Activated naive CD8-positive, alpha-beta T cell treated with anti-CD3 and anti-CD28 coated beads, Interleukin-2, amount 10 ng/mL, durations not matched to agents 7 days and 5 days (primary cell): ENCODE data around the gene REPS2. TPM values are rescaled to one million over a fixed set of nuclear protein-coding genes. Genes with fewer than 3 reads are reported as not detected.

Experiments used
- ATAC-seq: fragments of 150-1000 bp; cut with Tn5 transposase; one replicate; pipeline ENCODE4 v1.10.0; 2021; ENCODE audit warnings: low read depth, moderate library complexity
- POLR2A ChIA-PET: fragments of 350-600 bp; sonication (Branson Sonifier 250); formaldehyde crosslinking; loops from one replicate; lab custom pipeline; 2021; ENCODE audit warnings: antibody characterized with exemption; lab: Charles Lee
- DNase-seq: peaks from one replicate; pipeline ENCODE4 v3.0.0; 2021
- H3K27ac Mint-ChIP-seq: one replicate; pipeline ENCODE4 v1.8.0; 2022; ENCODE audit warnings: mild to moderate bottlenecking, mixed read lengths
- H3K27me3 Mint-ChIP-seq: one replicate; pipeline ENCODE4 v1.8.0; 2022; ENCODE audit warnings: mild to moderate bottlenecking, moderate library complexity, mixed read lengths
- H3K36me3 Mint-ChIP-seq: one replicate; pipeline ENCODE4 v1.8.0; 2021; ENCODE audit warnings: mild to moderate bottlenecking, mixed read lengths
- H3K4me1 Mint-ChIP-seq: one replicate; pipeline ENCODE4 v1.8.0; 2021; ENCODE audit warnings: mixed read lengths
- H3K4me3 Mint-ChIP-seq: one replicate; pipeline ENCODE4 v1.8.0; 2022; ENCODE audit warnings: mild to moderate bottlenecking, moderate library complexity, mixed read lengths
- H3K9me3 Mint-ChIP-seq: one replicate; pipeline ENCODE4 v1.8.0; 2021; ENCODE audit warnings: mixed read lengths
- total RNA-seq, 2 experiments: library from RNA; stranded (reverse); gene quantifications; one replicate each; pipeline ENCODE4 v1.2.3, GENCODE V29; 2021

Gene REPS2
- total RNA-seq, 2 experiments from 2014 or later, result 0.08 to 0.31 TPM

DNA sequence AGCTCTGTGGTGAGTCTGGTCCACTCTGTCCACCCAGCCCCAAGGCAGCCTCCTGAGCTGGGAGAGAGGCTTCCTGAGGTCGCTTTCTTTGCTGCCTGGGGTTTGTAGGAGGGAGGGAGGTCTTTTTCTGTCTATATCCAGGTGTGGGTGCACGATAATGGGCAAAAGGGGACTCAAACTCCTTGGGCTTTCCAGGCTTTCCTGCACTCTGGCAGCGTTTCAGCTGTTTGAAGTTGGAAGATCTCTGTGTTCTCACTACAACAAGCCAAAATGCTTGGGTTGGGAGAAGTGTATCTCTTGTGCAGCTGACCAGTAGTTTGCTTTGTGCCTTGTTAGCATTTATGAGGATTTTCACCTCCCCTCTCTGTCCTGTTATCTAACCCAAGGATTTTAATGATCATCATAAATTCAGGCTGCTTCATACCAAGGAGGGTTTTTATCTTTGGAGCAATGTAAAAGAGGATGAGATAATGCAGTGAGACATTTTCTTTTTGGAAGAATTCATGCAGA is 126.3 kb downstream of the REPS2 start:
- H3K27me3 Mint-ChIP-seq, result peaks cover 13% of the 10 kb centered on the region

GRCh38 chrX:17075004-17075403 is 128.5 kb downstream of the REPS2 start:
- POLR2A ChIA-PET, result no interaction called here
- Mint-ChIP-seq H3K4me3 (no peak overlapping the region), H3K27me3 (peaks cover 13% of the 10 kb centered on the region), H3K36me3 (no peaks in the 10 kb centered on the region), H3K4me1 (peaks cover 6% of the 10 kb centered on the region), H3K9me3 (no peaks in the 10 kb centered on the region), H3K27ac (no peak overlapping the region)
- ATAC-seq, result no peak
- DNase-seq, result no peak

More for the DNA sequence above, 126.3 kb downstream of the REPS2 start:
- Mint-ChIP-seq H3K4me3 (no peak overlapping the region), H3K36me3 (no peaks in the 10 kb centered on the region), H3K4me1 (peaks cover 6% of the 10 kb centered on the region), H3K9me3 (no peaks in the 10 kb centered on the region), H3K27ac (no peak overlapping the region)
- POLR2A ChIA-PET, result no interaction called here
- no peak for ATAC-seq
- no peak for DNase-seq

- Mint-ChIP-seq H3K27ac (no peak overlapping the region), H3K4me3 (no peak overlapping the region), H3K36me3 (no peaks in the 10 kb centered on the region), H3K4me1 (peaks cover 6% of the 10 kb centered on the region), H3K27me3 (peaks cover 9% of the 10 kb centered on the region), H3K9me3 (no peaks in the 10 kb centered on the region)
- POLR2A ChIA-PET, result no interaction called here
- no peak for DNase-seq
- no peak for ATAC-seq
These were observed 130.9 kb downstream of the REPS2 start for GRCh38 chrX:17077361-17077760.

- no peak for DNase-seq
- POLR2A ChIA-PET, result no interaction called here
- Mint-ChIP-seq H3K4me1 (peaks cover 6% of the 10 kb centered on the region), H3K4me3 (no peak overlapping the region), H3K27me3 (peaks cover 8% of the 10 kb centered on the region), H3K36me3 (no peaks in the 10 kb centered on the region), H3K9me3 (no peaks in the 10 kb centered on the region), H3K27ac (no peak overlapping the region)
- no peak for ATAC-seq
These were observed 131.7 kb downstream of the REPS2 start for GRCh38 chrX:17078031-17078720.

DNA sequence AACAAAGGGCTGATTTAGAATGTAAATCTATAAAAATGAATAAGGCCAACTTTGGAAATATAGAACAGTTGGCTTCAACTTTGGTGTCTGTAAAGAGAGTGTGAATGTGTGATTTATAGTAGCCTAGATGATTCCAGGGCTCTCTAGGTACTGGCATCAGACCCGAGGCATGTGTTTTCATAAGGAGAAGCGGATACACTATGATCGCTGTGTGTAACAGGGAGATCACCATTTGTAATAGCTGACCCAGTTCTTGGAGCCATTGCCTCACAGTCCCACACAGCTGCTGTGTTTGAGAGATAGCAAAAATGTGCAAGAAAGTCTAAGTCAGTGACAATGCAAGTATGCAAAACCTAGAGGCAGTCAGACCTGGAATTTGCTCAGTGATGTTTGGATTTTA is 135.1 kb downstream of the REPS2 start:
- H3K27me3 Mint-ChIP-seq, result peaks cover 7% of the 10 kb centered on the region
- no peaks in the 10 kb centered on the region for H3K36me3 Mint-ChIP-seq

GRCh38 chrX:17081968-17082367 is 135.5 kb downstream of the REPS2 start:
- ATAC-seq (no peak), DNase-seq (no peak)
- Mint-ChIP-seq H3K36me3 (no peaks in the 10 kb centered on the region), H3K4me3 (no peak overlapping the region), H3K27me3 (peaks cover 7% of the 10 kb centered on the region), H3K4me1 (no peaks in the 10 kb centered on the region), H3K27ac (no peak overlapping the region), H3K9me3 (no peaks in the 10 kb centered on the region)
- POLR2A ChIA-PET, result no interaction called here

More for the DNA sequence above, 135.1 kb downstream of the REPS2 start:
- Mint-ChIP-seq H3K4me1 (no peaks in the 10 kb centered on the region), H3K4me3 (no peak overlapping the region), H3K9me3 (no peaks in the 10 kb centered on the region), H3K27ac (no peak overlapping the region)
- POLR2A ChIA-PET, result no interaction called here
- no peak for DNase-seq
- no peak for ATAC-seq

DNA sequence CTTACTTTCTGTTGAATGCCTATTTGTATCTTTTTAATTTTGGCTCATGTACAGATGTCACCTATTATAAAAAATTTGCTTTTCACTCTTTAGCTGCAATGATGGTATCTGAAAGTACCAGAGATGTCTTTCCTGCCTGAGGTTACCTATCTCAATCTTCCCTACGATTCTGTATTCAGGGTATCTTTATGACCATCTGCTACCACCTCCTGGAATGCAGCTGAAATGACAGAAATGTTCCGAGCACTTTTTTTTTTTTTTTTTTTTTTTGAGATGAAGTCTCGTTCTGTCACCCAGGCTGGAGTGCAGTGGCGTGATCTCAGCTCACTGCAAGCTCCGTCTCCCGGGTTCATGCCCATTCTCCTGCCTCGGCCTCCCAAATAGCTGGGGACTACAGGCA is 136.4 kb downstream of the REPS2 start:
- H3K27ac Mint-ChIP-seq, result no peak overlapping the region
- ATAC-seq (no peak), DNase-seq (no peak)
- peaks cover 7% of the 10 kb centered on the region for H3K27me3 Mint-ChIP-seq
- POLR2A ChIA-PET, result no interaction called here
- H3K36me3 Mint-ChIP-seq, result no peaks in the 10 kb centered on the region
- H3K4me3 Mint-ChIP-seq, result no peak overlapping the region
- H3K9me3 Mint-ChIP-seq, result no peaks in the 10 kb centered on the region
- no peaks in the 10 kb centered on the region for H3K4me1 Mint-ChIP-seq

- H3K36me3 Mint-ChIP-seq, result no peaks in the 10 kb centered on the region
- POLR2A ChIA-PET, result no interaction called here
- DNase-seq (no peak), ATAC-seq (no peak)
- H3K27me3 Mint-ChIP-seq, result peaks cover 3% of the 10 kb centered on the region
- no peaks in the 10 kb centered on the region for H3K9me3 Mint-ChIP-seq
- no peak overlapping the region for H3K4me3 Mint-ChIP-seq
- H3K27ac Mint-ChIP-seq, result no peak overlapping the region
- H3K4me1 Mint-ChIP-seq, result no peaks in the 10 kb centered on the region
These were observed 139.9 kb downstream of the REPS2 start for GRCh38 chrX:17086317-17086716.

DNA sequence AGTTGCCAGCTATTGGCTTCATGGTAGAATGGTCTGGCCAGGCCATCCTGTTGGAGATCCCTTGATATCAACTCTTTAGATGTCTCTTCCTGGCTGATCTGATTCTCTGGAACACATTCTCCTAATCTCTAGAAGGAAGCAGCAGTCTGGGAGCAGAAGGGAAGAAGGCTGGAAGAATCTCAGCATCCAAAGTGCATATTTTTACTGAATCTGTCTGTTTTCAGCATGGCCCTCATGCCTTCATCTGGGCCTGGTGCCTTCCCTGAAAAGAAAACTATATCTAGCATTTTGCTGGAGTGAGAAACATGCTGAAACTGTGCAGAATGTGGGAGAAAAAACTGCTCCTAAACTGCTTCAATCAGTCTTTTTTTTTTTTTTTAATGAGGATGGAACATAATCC is 148.7 kb downstream of the REPS2 start:
- no peak for DNase-seq
- no peaks in the 10 kb centered on the region for H3K27me3 Mint-ChIP-seq
- no peaks in the 10 kb centered on the region for H3K36me3 Mint-ChIP-seq
- H3K4me3 Mint-ChIP-seq, result no peak overlapping the region
- ATAC-seq, result no peak
- no peaks in the 10 kb centered on the region for H3K4me1 Mint-ChIP-seq
- no peak overlapping the region for H3K27ac Mint-ChIP-seq
- POLR2A ChIA-PET, result no interaction called here
- H3K9me3 Mint-ChIP-seq, result no peaks in the 10 kb centered on the region

- POLR2A ChIA-PET, result no interaction called here
- Mint-ChIP-seq H3K4me1 (no peaks in the 10 kb centered on the region), H3K27me3 (no peaks in the 10 kb centered on the region), H3K27ac (no peak overlapping the region), H3K4me3 (no peak overlapping the region), H3K36me3 (no peaks in the 10 kb centered on the region), H3K9me3 (no peaks in the 10 kb centered on the region)
- ATAC-seq, result no peak
- no peak for DNase-seq
These were observed 152.2 kb downstream of the REPS2 start for GRCh38 chrX:17098516-17099247.

DNA sequence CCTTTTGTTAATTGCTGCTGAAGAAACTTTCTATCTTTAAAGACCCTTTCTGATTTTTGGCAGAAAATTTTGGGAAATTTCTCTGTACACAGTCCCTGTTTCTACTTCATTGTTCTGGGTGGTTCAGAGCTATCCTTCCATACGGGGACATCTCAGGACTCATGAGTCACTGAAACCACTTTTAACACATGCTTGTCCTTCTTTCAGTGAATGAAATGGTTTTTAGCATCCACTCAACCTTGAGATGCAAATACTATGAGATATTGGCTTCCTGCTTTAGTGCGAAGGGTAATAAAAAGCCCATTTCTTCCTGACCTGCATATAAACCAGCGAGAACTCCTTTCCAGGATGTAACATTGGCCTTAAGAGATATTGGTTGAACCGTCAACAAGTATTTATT is 158.0 kb downstream of the REPS2 start:
- POLR2A ChIA-PET, result no interaction called here
- no peaks in the 10 kb centered on the region for H3K4me1 Mint-ChIP-seq

DNA sequence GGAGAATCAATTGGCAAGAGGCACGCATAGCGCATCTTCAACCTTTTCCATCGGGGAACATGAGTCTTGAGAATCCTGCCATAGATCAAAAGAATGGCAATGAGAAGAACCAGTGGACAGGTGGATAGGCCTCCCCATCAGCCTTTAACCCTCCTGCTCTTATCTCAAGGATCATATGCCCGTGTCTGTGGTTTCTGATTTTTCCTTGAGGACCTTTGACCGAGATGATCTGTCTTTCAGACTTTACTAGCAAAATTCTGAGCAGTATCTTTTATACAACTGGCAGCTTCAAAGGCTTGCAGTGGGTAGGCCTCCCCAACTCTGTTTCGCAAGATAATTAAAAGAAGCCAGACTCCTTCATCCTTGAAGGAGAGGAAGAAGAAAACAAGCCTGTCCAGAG is 174.4 kb downstream of the REPS2 start:
- no peaks in the 10 kb centered on the region for H3K36me3 Mint-ChIP-seq
- no peaks in the 10 kb centered on the region for H3K4me1 Mint-ChIP-seq
- POLR2A ChIA-PET, result no interaction called here
- no peak overlapping the region for H3K4me3 Mint-ChIP-seq
- H3K27ac Mint-ChIP-seq, result no peak overlapping the region
- H3K27me3 Mint-ChIP-seq, result no peaks in the 10 kb centered on the region
- no peak for DNase-seq
- H3K9me3 Mint-ChIP-seq, result no peaks in the 10 kb centered on the region
- no peak for ATAC-seq

More for the DNA sequence above, 158.0 kb downstream of the REPS2 start:
- ATAC-seq (no peak), DNase-seq (no peak)
- no peaks in the 10 kb centered on the region for H3K9me3 Mint-ChIP-seq
- no peak overlapping the region for H3K27ac Mint-ChIP-seq
- no peak overlapping the region for H3K4me3 Mint-ChIP-seq
- peaks cover 4% of the 10 kb centered on the region for H3K27me3 Mint-ChIP-seq
- H3K36me3 Mint-ChIP-seq, result no peaks in the 10 kb centered on the region

DNA sequence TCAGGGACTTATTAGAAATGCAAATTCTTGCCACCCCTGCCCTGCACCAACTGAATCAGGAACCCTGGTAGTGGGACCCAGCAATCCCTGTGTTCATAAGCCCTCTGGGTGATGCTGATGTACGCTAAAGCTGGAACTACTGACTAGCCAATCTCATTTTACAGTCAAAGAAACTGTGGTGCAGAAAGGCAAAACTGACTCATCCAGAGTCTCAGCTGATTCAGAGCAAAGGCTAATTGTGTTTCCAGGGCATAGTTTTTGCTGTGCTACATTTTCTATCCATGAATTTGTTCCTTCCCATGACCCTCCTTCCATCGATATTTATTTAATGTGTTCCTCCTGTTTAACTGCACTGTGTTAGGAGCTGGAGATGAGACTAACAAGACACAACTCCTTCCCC is 207.5 kb downstream of the REPS2 start:
- no peak overlapping the region for H3K4me3 Mint-ChIP-seq
- no peak overlapping the region for H3K27ac Mint-ChIP-seq
- H3K36me3 Mint-ChIP-seq, result no peaks in the 10 kb centered on the region
- no peaks in the 10 kb centered on the region for H3K9me3 Mint-ChIP-seq
- DNase-seq, result no peak
- peaks cover 2% of the 10 kb centered on the region for H3K27me3 Mint-ChIP-seq
- no peaks in the 10 kb centered on the region for H3K4me1 Mint-ChIP-seq
- no peak for ATAC-seq
- POLR2A ChIA-PET, result no interaction called here

- Mint-ChIP-seq H3K4me1 (no peaks in the 10 kb centered on the region), H3K4me3 (no peak overlapping the region), H3K27me3 (no peaks in the 10 kb centered on the region), H3K36me3 (no peaks in the 10 kb centered on the region), H3K9me3 (peaks cover 4% of the 10 kb centered on the region), H3K27ac (no peak overlapping the region)
- ATAC-seq, result no peak
- DNase-seq, result no peak
- POLR2A ChIA-PET, result no interaction called here
These were observed 214.5 kb downstream of the REPS2 start for GRCh38 chrX:17160975-17161374.
